Measurements from ENCODE around the gene PLA2G4A. TPM values are rescaled to one million over a fixed set of nuclear protein-coding genes. Genes with fewer than 3 reads are reported as not detected.

Gene PLA2G4A
- total RNA-seq, 5 donors from 2014 or later (not counting 1 experiment from before 2014, with no cell fraction given): 0.35 TPM; not detected in 4

DNA sequence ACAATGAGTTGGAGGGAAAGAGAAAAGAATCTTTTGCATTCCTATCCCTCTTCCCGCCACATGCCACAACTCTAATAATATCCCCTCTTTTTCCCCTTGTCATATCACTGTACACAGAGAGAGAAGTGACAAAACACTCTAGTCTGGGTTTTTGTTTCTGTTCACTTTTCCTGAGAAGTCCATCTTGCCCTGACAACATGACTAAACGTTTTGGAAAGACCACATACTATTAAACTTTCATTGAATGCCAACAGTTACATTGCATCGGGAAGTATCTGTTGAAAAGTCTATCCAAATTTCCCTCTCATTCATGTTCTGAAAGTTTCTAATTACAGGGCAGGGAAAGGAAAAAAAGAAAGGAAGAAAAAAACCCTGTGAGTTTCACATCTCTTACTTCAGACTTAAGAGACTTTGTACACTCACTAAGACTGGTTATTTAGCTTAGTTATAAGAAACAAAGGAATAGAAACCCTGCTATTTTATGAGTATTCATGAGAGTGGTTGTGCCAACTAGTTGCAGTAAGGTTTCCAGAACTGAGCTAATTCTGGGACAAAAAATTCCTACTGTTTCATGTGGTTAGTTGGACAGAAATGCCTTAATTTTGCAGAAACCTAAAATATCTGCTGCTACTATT, 16.9 kb downstream of the PLA2G4A start:
- POLR2A ChIA-PET: no interaction called here
- no peaks in the 10 kb centered on the region for H3K9me3 ChIP-seq
- H3K4me1 ChIP-seq (ENCODE audit: control insufficient read depth in 1 of 2, extremely low read depth in 1 of 2, insufficient read depth in 2 of 2, low read length in 2 of 2): no peaks in the 10 kb centered on the region
- H3K36me3 ChIP-seq (ENCODE audit: control insufficient read depth in 2 of 2, extremely low read depth in 1 of 2, insufficient read depth in 1 of 2, low read length in 1 of 2): no peaks in the 10 kb centered on the region
- Mint-ChIP-seq H3K9me3 (no peaks in the 10 kb centered on the region), H3K27ac (no peak overlapping the region), H3K36me3 (no peaks in the 10 kb centered on the region), H3K4me3 (no peak overlapping the region), H3K4me1 (no peaks in the 10 kb centered on the region), H3K27me3 (peaks cover 8% of the 10 kb centered on the region in 2 donors)
- H3K27me3 ChIP-seq (replicated peaks in 1 of 2; ENCODE audit: control insufficient read depth in 2 of 2, extremely low read depth in 1 of 2, insufficient read depth in 2 of 2, low read length in 1 of 2): no peaks in the 10 kb centered on the region
- DNase-seq (no peak), ATAC-seq (replicated peaks in 1 of 4) (no peak)
- no peak overlapping the region for H3K4me3 ChIP-seq (ENCODE audit: control insufficient read depth in 1 of 2, extremely low read depth in 1 of 2, low read length in 1 of 2)
- no CpG with 5 or more reads among the region's 3 CpGs for WGBS (ENCODE audit: insufficient coverage)
- H3K27ac ChIP-seq (ENCODE audit: low read length): no peak overlapping the region
- CTCF ChIA-PET: no interaction called here

DNA sequence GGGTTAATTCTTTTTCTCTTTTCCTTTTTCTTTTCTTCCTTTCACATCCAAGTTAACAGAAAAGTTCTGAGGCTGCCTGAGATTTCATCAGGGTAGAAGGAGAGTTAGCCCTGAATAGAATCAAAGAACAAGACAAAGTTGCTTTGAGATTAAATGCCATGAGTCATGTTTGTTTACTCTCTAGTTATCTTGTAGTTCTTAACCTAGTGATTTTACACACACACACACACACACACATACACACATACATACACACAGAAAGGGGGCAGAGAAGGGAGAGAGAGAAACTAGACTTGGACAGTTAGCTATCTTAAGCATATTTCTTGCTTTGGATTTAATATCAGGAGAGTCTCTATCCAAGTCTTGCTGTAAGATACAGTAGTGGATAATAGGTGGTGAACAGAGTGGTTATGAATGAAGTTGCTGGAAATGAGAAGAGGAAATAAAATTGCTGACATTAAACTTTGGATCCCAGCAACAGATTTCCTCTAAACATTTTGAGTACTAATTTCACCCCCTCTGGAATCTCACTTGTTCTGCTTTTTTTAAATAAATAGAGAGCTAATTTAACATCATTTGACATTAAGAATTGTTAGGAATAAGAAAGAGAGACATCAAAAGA, 19.9 kb downstream of the PLA2G4A start:
- CTCF ChIA-PET: no interaction called here

DNA sequence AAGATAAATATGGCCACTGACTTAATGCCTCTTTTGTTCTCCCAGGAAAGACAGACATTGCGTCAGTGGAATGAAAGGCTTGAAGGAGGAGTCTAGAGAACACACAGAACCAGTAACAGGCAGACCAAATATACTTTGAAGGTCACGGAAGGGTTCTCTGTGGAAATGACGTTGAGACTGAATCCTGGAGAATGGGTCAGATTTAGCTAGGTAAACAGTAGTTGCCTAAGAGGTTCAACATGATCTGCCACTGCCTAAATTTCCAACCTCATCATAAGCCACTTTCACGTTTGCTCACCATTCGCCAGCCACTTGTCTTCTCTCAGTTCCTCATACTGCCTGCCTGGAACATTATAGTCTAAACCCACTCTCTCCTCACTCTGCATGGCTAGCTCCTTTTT, 20.5 kb downstream of the PLA2G4A start:
- no peak for ATAC-seq (replicated peaks in 1 of 4)
- Histone ChIP-seq H3K4me3 (ENCODE audit: control insufficient read depth in 1 of 2, extremely low read depth in 1 of 2, low read length in 1 of 2) (no peak overlapping the region), H3K27me3 (replicated peaks in 1 of 2; ENCODE audit: control insufficient read depth in 2 of 2, extremely low read depth in 1 of 2, insufficient read depth in 2 of 2, low read length in 1 of 2) (no peaks in the 10 kb centered on the region), H3K9me3 (no peaks in the 10 kb centered on the region), H3K4me1 (ENCODE audit: control insufficient read depth in 1 of 2, extremely low read depth in 1 of 2, insufficient read depth in 2 of 2, low read length in 2 of 2) (no peaks in the 10 kb centered on the region), H3K27ac (ENCODE audit: low read length) (no peak overlapping the region), H3K36me3 (ENCODE audit: control insufficient read depth in 2 of 2, extremely low read depth in 1 of 2, insufficient read depth in 1 of 2, low read length in 1 of 2) (no peaks in the 10 kb centered on the region)
- Mint-ChIP-seq H3K9me3 (no peaks in the 10 kb centered on the region), H3K27me3 (peaks cover 8% of the 10 kb centered on the region in 2 donors), H3K27ac (no peak overlapping the region), H3K4me3 (no peak overlapping the region), H3K4me1 (no peaks in the 10 kb centered on the region), H3K36me3 (no peaks in the 10 kb centered on the region)
- CTCF ChIA-PET: no interaction called here
- POLR2A ChIA-PET: no interaction called here
- 72% methylated on average over 3 of the region's 5 CpGs for WGBS (ENCODE audit: insufficient coverage)
- no peak for DNase-seq

More for the DNA sequence above, 19.9 kb downstream of the PLA2G4A start:
- no peaks in the 10 kb centered on the region for H3K9me3 ChIP-seq
- Mint-ChIP-seq H3K27ac (no peak overlapping the region), H3K9me3 (no peaks in the 10 kb centered on the region), H3K27me3 (peaks cover 8% of the 10 kb centered on the region in 2 donors), H3K36me3 (no peaks in the 10 kb centered on the region), H3K4me1 (no peaks in the 10 kb centered on the region), H3K4me3 (no peak overlapping the region)
- no peaks in the 10 kb centered on the region for H3K4me1 ChIP-seq (ENCODE audit: control insufficient read depth in 1 of 2, extremely low read depth in 1 of 2, insufficient read depth in 2 of 2, low read length in 2 of 2)
- ATAC-seq (replicated peaks in 1 of 4) (no peak), DNase-seq (no peak)
- no peak overlapping the region for H3K4me3 ChIP-seq (ENCODE audit: control insufficient read depth in 1 of 2, extremely low read depth in 1 of 2, low read length in 1 of 2)
- no peak overlapping the region for H3K27ac ChIP-seq (ENCODE audit: low read length)
- no peaks in the 10 kb centered on the region for H3K27me3 ChIP-seq (replicated peaks in 1 of 2; ENCODE audit: control insufficient read depth in 2 of 2, extremely low read depth in 1 of 2, insufficient read depth in 2 of 2, low read length in 1 of 2)
- H3K36me3 ChIP-seq (ENCODE audit: control insufficient read depth in 2 of 2, extremely low read depth in 1 of 2, insufficient read depth in 1 of 2, low read length in 1 of 2): no peaks in the 10 kb centered on the region
- POLR2A ChIA-PET: no interaction called here

DNA sequence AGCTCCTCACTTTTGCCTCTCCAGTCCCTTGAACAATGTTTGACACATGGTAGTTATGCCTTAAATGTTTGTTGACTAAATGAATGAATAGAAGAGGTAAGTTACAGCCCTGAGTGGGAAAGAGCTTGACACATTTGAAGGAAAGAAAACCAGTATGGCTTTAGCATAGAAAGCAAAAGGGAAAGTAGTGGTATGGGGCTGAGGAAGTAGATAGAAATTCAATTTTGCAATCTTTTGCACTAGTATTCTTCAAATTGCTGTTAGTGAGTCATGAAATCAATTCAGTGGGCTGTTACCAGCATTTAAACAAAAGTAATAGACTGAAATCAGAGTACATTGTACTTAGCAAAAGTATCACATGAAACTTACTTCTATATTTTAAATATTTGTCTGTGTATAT, 21.1 kb downstream of the PLA2G4A start:
- H3K27ac ChIP-seq (ENCODE audit: low read length): no peak overlapping the region
- H3K4me1 ChIP-seq (ENCODE audit: control insufficient read depth in 1 of 2, extremely low read depth in 1 of 2, insufficient read depth in 2 of 2, low read length in 2 of 2): no peaks in the 10 kb centered on the region
- H3K9me3 ChIP-seq: no peaks in the 10 kb centered on the region
- ChIA-PET CTCF (no interaction called here), POLR2A (no interaction called here)
- Mint-ChIP-seq H3K27ac (no peak overlapping the region), H3K9me3 (no peaks in the 10 kb centered on the region), H3K4me3 (no peak overlapping the region), H3K36me3 (no peaks in the 10 kb centered on the region), H3K27me3 (peaks cover 8% of the 10 kb centered on the region in 2 donors), H3K4me1 (no peaks in the 10 kb centered on the region)
- no peak overlapping the region for H3K4me3 ChIP-seq (ENCODE audit: control insufficient read depth in 1 of 2, extremely low read depth in 1 of 2, low read length in 1 of 2)
- H3K36me3 ChIP-seq (ENCODE audit: control insufficient read depth in 2 of 2, extremely low read depth in 1 of 2, insufficient read depth in 1 of 2, low read length in 1 of 2): no peaks in the 10 kb centered on the region
- H3K27me3 ChIP-seq (replicated peaks in 1 of 2; ENCODE audit: control insufficient read depth in 2 of 2, extremely low read depth in 1 of 2, insufficient read depth in 2 of 2, low read length in 1 of 2): no peaks in the 10 kb centered on the region
- no peak for DNase-seq
- ATAC-seq (replicated peaks in 1 of 4): no peak

DNA sequence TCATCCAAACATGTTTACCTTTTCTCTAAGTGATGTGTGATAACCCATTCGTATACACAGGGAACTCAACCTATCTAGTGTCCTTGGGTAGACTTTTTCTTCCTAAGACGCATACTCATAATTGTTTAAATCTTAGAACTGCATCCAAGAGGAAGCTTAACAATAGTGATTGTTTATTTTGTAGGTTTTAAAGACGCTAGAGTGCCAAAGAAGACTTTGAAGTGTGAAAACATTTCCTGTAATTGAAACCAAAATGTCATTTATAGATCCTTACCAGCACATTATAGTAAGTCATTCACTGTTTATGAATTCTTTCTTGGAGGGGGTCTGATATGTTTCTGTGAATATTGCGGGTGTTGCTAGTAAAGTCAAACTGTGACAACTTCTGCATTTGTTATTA, 25.4 kb downstream of the PLA2G4A start:
- Histone ChIP-seq H3K27me3 (replicated peaks in 1 of 2; ENCODE audit: control insufficient read depth in 2 of 2, extremely low read depth in 1 of 2, insufficient read depth in 2 of 2, low read length in 1 of 2) (no peaks in the 10 kb centered on the region), H3K4me1 (ENCODE audit: control insufficient read depth in 1 of 2, extremely low read depth in 1 of 2, insufficient read depth in 2 of 2, low read length in 2 of 2) (no peaks in the 10 kb centered on the region), H3K4me3 (ENCODE audit: control insufficient read depth in 1 of 2, extremely low read depth in 1 of 2, low read length in 1 of 2) (no peak overlapping the region), H3K9me3 (no peaks in the 10 kb centered on the region), H3K27ac (ENCODE audit: low read length) (no peak overlapping the region), H3K36me3 (ENCODE audit: control insufficient read depth in 2 of 2, extremely low read depth in 1 of 2, insufficient read depth in 1 of 2, low read length in 1 of 2) (no peaks in the 10 kb centered on the region)
- no CpG with 5 or more reads among the region's 4 CpGs for WGBS (ENCODE audit: insufficient coverage)
- POLR2A ChIA-PET: no interaction called here
- ATAC-seq (replicated peaks in 1 of 4) (no peak), DNase-seq (no peak)
- H3K4me1 Mint-ChIP-seq: no peaks in the 10 kb centered on the region
- H3K36me3 Mint-ChIP-seq: no peaks in the 10 kb centered on the region
- H3K27me3 Mint-ChIP-seq: peaks cover 0 to 6% of the 10 kb centered on the region in 2 donors
- peaks cover 0 to 2% (median 0%) of the 10 kb centered on the region in 3 donors for H3K9me3 Mint-ChIP-seq
- no peak overlapping the region for H3K4me3 Mint-ChIP-seq
- CTCF ChIA-PET: no interaction called here
- H3K27ac Mint-ChIP-seq: no peak overlapping the region

DNA sequence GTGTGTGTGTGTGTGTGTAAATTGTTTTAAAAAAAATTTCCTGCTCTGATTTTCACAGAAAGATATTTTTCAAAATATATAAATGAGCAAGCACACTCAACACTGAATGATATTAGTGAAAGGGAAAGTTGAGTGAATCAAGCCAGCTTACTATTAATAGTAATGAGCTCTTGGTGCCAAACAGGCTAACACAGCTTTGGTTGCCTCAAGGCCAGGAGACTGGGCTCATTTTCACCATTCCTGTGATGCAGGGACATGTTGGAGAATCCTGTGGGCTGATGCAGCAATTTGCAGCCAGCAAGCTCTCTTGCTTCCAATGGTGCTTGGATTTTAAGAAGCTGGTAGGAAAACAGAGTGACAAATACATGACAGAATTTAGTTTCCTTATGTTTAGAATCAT, 30.2 kb downstream of the PLA2G4A start:
- POLR2A ChIA-PET: no interaction called here
- ATAC-seq (replicated peaks in 1 of 4) (no peak), DNase-seq (no peak)
- Histone ChIP-seq H3K27ac (ENCODE audit: low read length) (no peak overlapping the region), H3K4me3 (ENCODE audit: control insufficient read depth in 1 of 2, extremely low read depth in 1 of 2, low read length in 1 of 2) (no peak overlapping the region), H3K4me1 (ENCODE audit: control insufficient read depth in 1 of 2, extremely low read depth in 1 of 2, insufficient read depth in 2 of 2, low read length in 2 of 2) (no peaks in the 10 kb centered on the region), H3K36me3 (ENCODE audit: control insufficient read depth in 2 of 2, extremely low read depth in 1 of 2, insufficient read depth in 1 of 2, low read length in 1 of 2) (no peaks in the 10 kb centered on the region), H3K9me3 (no peaks in the 10 kb centered on the region), H3K27me3 (replicated peaks in 1 of 2; ENCODE audit: control insufficient read depth in 2 of 2, extremely low read depth in 1 of 2, insufficient read depth in 2 of 2, low read length in 1 of 2) (no peaks in the 10 kb centered on the region)
- CTCF ChIA-PET: no interaction called here
- Mint-ChIP-seq H3K4me1 (no peaks in the 10 kb centered on the region), H3K9me3 (peaks cover 0 to 2% (median 0%) of the 10 kb centered on the region in 3 donors), H3K36me3 (no peaks in the 10 kb centered on the region), H3K27me3 (no peaks in the 10 kb centered on the region), H3K4me3 (no peak overlapping the region), H3K27ac (no peak overlapping the region)

DNA sequence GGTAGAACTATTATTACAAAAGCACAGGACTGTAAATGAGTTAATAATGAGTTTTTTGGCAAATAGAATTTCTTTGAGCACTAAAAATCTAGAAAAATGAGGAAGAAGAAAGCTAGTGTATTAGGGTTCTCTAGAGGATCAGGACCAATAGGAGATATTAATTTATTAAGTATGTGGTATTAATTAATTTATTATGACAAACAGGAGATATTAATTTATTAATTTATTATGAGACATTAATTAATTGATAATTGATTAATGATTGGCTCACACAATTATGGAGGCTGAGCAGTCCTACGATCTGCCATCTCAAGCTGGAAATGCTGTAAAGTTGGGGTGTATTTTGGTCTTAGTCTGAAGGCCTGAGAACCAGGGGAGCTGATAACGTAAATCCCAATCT, 31.2 kb downstream of the PLA2G4A start:
- Histone ChIP-seq H3K36me3 (ENCODE audit: control insufficient read depth in 2 of 2, extremely low read depth in 1 of 2, insufficient read depth in 1 of 2, low read length in 1 of 2) (no peaks in the 10 kb centered on the region), H3K27me3 (replicated peaks in 1 of 2; ENCODE audit: control insufficient read depth in 2 of 2, extremely low read depth in 1 of 2, insufficient read depth in 2 of 2, low read length in 1 of 2) (no peaks in the 10 kb centered on the region), H3K4me1 (ENCODE audit: control insufficient read depth in 1 of 2, extremely low read depth in 1 of 2, insufficient read depth in 2 of 2, low read length in 2 of 2) (no peaks in the 10 kb centered on the region), H3K27ac (ENCODE audit: low read length) (no peak overlapping the region), H3K4me3 (ENCODE audit: control insufficient read depth in 1 of 2, extremely low read depth in 1 of 2, low read length in 1 of 2) (no peak overlapping the region), H3K9me3 (no peaks in the 10 kb centered on the region)
- CTCF ChIA-PET: no interaction called here
- 56% methylated on average over 1 of the region's 2 CpGs for WGBS (ENCODE audit: insufficient coverage)
- POLR2A ChIA-PET: no interaction called here
- no peaks in the 10 kb centered on the region for H3K27me3 Mint-ChIP-seq
- H3K4me1 Mint-ChIP-seq: no peaks in the 10 kb centered on the region
- H3K9me3 Mint-ChIP-seq: peaks cover 0 to 2% (median 0%) of the 10 kb centered on the region in 3 donors
- no peak overlapping the region for H3K4me3 Mint-ChIP-seq
- H3K36me3 Mint-ChIP-seq: no peaks in the 10 kb centered on the region
- no peak for ATAC-seq (replicated peaks in 1 of 4)
- no peak for DNase-seq
- no peak overlapping the region for H3K27ac Mint-ChIP-seq

Data from T-cell (primary cell).